ENCODE data around the gene TMEM221. TPM values are rescaled to one million over a fixed set of nuclear protein-coding genes. Genes with fewer than 3 reads are reported as not detected.

Gene TMEM221
- total RNA-seq, 1 experiment from 2014 or later: not detected

DNA sequence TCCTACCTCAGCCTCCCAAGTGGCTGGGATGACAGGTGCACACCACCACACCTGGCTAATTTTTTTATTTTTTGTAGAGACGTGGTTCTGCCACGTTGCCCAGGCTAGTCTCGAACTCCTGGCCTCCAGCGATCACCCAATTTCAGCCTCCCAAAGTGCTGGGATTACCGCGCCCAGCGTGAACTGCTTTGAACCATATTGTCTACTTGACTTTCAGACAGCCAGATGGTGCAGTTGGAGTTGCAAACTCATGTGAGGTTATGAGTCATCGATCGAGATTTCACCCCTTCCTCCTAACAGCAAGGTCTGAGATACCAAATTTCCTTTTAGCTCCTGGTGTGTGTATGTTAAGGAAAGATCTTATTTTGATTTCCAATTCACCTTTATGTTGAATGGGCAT lies 24.6 kb upstream of the TMEM221 start:
- peak; percentile 78 for DNase-seq (ENCODE audit: low read depth)

DNA sequence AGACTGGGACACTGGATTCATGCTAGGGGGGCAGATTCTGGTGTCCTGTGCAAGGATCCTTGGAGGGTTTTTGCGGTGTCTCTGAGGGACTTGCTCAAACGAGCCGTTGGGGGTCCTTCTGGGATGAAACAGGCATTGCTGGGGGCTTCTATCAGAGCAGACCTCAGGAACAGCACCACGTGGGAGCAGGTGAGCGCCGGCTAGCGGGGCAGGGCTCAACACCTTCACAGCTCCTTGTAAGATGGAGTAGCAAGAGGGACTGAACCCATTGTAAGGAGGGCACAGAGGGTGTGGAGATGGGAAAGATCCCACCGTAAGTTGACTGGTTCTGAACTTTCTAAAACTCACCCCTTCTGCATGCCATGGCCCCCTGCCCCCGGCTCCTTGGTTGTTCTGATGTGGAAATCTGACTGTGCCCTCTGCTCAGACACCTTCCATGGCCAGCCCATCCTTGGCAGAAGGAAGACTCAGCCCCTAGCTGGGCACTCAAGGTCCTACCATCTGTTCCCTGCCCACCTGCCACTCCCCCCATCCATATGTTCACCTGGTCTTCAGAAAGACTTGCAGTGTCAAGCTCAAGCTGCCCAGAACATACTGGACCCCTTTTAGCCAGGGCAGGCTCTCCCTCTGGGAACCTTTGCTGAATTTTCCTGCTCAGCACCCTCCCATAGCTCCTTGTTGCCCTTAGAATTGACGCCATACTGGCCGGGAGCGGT lies 23.1 kb upstream of the TMEM221 start:
- DNase-seq (ENCODE audit: low read depth): no peak

DNA sequence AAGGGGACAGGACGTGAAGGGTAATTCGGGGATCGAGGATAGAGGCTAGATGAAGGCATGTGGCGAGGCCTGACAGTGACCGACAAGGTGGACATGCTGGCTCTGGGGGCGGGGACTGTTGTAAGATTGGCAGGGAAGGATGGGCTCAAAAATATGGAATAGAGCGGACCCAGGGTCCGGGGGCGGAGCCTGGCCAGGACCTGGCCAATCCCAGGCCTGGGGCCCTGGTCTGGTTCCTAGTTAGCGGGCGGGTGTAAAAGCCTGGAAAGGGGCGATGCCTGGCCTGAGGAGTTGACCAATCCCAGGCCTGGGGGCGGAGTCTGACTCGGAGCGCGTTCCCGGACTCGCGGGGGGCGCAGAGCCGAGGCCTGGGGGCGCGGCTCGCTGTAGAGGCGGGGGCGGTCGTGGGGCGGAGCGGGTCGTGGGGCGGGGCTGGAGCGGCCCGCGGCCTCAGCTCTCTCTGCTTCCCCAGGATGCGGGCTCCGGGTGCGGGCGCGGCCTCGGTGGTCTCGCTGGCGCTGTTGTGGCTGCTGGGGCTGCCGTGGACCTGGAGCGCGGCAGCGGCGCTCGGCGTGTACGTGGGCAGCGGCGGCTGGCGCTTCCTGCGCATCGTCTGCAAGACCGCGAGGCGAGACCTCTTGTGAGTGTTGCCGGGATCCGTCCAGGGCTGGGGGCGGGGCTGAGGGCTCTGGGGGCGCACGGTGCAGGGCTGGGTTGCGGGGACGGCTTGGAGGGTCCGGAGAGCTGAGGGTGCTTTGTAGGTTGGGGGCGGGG lies 21.8 kb upstream of the TMEM221 start, which contains the start of gene SLC27A1:
Gene SLC27A1 (plus strand): TSS at position 457 of the 774 bp plus-strand sequence. CDS start 17 bp downstream, at position 474.
- DNase-seq (ENCODE audit: low read depth): peak; percentile 98

- DNase-seq (ENCODE audit: low read depth): peak; percentile 91
Measured at GRCh38 chr19:17469481-17470067, 21.1 kb upstream of the TMEM221 start.

DNA sequence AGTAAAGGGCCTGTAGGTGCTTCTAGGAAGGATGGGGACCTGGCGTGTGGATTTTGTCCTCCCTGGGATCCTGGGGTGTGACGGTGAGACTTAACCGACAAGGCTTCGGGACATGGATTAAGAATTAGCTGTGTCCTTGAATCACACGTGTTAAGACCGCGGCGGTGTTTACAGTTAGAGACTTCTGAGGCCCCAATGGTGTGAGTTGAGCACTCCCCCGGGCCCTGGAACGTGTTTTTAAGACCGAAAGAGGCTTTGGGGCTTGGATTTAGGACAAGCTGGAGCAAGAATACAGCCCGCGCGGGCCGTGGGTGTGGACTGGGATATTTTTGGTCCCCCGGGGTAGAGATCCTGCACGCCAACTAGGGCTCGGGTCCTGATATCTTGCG lies 20.6 kb upstream of the TMEM221 start:
- no peak for DNase-seq (ENCODE audit: low read depth)

- DNase-seq (ENCODE audit: low read depth): no peak
Measured at GRCh38 chr19:17468302-17469091, 20.0 kb upstream of the TMEM221 start.

DNA sequence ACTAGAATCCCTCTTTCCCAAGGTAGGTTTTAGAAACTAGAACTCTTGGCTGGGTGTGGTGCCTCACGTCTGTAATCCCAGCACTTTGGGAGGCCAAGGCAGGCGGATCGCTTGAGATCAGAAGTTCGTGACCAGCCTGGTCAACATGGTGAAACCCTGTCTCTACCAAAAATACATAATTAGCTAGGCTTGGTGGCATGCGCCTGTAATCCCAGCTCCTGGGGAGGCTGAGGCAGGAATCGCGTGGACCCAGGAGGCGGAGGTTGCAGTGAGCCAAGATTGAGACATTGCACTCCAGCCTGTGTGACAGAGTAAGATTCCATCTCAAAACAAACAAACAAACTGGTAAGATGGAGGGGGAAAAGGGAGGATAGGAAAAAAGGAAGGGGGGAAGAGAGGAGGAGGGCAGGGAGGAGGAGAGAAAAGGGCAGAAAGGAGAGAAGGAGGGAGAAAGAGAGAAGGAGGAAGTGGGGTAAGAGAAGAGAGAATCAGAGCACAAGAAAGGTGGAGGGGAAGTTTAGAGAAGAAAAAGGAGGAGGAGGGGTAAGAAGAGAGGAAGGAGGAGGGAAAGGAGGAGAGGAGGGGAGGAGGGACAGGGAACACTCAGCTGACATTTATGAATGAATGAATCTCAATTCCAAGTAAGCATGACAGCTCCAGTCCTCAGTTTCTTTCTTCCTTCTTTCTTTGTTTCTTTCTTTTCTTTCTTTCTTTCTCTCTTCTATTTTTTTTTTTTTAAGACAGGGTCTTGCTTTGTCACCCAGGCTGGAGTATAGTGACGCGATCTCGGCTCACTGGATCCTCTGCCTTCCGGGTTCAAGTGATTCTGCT lies 19.2 kb upstream of the TMEM221 start:
- DNase-seq (ENCODE audit: low read depth): no peak

DNA sequence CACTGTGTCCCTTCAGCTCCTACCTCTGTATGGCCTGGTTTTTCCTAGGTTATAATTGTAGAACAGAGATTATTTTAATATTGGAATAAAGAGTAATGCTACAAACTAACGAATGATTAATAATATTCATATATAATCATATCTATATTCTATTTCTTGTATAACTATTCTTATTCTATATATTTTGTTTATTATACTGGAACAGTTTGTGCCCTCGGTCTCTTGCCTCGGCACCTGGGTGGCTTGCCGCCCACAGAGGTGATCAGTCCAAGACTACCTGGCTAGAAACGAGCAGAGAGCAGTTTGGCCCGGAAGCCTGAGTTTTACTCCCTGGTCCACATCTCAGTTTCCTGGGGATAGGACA lies 18.0 kb upstream of the TMEM221 start:
- no peak for DNase-seq (ENCODE audit: low read depth)

- no peak for DNase-seq (ENCODE audit: low read depth)
Measured at GRCh38 chr19:17460372-17461230, 12.1 kb upstream of the TMEM221 start, which contains the start of gene NXNL1. Gene NXNL1 (minus strand): TSS chr19:17460926. CDS start chr19:17460869, 57 bp downstream.

DNA sequence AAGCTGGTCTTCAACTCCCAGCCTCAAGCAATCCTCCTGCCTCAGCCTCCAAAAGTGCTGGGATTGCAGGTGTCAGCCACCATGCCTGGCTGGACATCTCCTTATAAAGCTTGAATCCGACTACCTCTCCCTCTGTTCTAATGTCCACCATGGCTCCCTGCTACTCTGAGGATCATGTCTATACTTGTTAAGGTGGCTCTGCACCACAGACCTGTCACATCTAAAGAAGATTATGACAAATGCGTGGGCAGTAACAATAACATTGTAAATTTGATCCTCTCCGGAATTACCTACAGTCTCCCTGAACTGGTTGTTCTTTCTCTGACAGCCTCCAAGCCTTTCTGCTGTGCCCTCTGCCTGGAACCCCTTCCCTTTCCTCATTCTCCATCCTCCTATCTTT lies 10.5 kb upstream of the TMEM221 start:
- DNase-seq (ENCODE audit: low read depth): no peak

GRCh38 chr19:17457616-17458015 lies 9.1 kb upstream of the TMEM221 start:
- DNase-seq (ENCODE audit: low read depth): no peak

DNA sequence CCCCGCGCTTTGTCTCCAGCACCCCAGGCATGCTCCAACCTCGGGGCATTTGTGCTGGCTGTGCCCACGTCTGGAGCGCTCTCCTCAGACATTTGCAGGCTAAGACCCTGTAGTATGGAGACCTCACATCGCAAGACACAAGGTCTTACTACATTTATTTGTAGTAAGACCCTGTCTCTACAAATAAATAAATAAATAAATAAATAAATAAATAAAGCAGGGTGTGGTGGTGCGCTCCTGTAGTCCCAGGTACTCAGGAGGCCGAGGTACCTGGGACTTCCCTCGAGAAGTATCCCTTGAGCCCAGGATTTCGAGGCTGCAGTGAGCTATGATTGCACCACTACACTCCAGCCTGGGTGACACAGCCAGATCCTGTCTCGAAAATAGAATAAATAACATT lies 7.7 kb upstream of the TMEM221 start:
- DNase-seq (ENCODE audit: low read depth): no peak

GRCh38 chr19:17455308-17456123 lies 7.0 kb upstream of the TMEM221 start:
- no peak for DNase-seq (ENCODE audit: low read depth)

GRCh38 chr19:17454576-17455071 lies 6.2 kb upstream of the TMEM221 start:
- no peak for DNase-seq (ENCODE audit: low read depth)

GRCh38 chr19:17451820-17452219 lies 3.4 kb upstream of the TMEM221 start:
- DNase-seq (ENCODE audit: low read depth): no peak

DNA sequence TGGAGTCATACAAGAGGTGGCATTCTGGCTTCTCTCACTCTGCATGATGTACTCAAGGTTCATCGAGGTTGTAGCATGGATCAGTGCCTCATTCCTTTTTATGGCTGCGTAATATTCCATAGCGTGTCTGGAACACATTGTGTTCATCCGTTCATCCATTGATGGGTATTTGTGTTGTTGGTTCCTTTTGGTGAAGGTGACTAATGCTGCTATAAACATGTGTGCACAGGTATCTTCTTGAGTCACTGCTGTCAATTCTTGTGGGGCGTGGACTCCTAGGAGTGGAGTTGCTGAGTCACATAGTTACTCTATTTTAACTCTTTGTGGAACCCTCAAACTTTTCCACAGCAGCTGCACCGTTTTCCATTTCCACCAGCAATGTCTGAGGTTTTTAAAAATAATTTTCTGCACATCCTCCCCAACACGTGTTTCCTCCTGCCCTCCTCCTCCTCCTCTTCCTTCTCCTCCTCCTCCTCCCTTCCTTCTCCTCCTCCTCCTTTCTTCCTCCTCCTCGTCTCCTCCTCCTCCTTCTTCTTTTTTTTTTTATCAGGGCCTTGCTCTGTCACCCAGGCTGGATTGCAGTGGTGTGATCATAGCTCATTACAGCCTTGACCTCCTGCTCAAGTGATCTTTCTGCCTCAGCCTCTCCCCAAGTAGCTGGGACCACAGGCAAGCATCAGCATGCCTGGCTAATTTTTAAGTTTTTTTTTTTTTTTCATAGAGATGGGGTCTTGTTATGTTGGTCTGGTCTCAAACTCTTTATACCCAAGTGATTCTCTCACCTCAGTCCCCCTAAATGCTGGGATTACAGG lies 2.0 kb upstream of the TMEM221 start:
- DNase-seq (ENCODE audit: low read depth): peak; percentile 22

DNA sequence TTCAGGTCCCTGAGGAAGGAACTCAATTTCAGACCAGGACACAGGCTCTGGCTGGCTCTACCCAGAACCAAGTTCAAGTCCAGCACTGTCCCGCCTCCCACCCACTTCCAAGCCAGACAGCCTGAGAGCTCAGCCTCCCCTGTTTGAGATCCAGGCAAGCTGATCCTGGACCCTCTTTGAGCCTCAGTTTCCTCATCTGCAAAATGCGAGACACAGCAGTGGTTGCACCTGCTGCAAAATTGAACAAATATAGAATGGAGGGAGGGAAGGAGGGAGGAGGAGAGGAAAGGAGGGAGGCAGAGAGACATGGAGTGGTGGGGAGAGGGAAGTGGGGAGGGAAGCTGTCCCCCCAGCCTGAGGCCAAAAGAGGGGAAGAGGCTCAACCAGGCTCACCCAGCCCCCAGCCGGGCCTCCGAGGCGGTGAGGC lies 751 bp downstream of the TMEM221 start:
- DNase-seq (ENCODE audit: low read depth): no peak

Data from LHCN-M2 (cell line).